ENCODE results near the gene MRPL10.

MRPL10 gene

DNA sequence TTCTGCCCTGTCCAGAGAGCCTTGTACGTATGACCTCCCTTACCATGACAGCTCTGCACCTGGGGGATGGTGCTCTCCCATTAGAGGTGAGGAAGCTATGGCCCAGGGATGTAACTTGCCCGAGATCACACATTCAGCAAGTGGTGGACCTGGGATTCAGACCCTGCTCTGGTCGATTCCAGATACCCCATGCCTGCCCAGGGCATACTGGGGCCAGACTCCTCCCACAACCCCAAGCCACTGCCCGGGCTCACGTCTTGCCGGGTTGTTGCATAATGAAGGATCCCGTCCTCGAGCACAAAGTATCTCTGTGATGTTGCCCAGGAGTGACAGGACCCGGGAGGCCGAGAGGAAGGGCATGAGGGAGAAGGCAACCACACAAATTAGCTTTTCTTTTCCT lies 11.9 kb downstream of the MRPL10 start:
- TF ChIP-seq, protein P1, sequence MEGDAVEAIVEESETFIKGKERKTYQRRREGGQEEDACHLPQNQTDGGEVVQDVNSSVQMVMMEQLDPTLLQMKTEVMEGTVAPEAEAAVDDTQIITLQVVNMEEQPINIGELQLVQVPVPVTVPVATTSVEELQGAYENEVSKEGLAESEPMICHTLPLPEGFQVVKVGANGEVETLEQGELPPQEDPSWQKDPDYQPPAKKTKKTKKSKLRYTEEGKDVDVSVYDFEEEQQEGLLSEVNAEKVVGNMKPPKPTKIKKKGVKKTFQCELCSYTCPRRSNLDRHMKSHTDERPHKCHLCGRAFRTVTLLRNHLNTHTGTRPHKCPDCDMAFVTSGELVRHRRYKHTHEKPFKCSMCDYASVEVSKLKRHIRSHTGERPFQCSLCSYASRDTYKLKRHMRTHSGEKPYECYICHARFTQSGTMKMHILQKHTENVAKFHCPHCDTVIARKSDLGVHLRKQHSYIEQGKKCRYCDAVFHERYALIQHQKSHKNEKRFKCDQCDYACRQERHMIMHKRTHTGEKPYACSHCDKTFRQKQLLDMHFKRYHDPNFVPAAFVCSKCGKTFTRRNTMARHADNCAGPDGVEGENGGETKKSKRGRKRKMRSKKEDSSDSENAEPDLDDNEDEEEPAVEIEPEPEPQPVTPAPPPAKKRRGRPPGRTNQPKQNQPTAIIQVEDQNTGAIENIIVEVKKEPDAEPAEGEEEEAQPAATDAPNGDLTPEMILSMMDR (IDR thresholded peaks at IDR 0.05; ENCODE audit: low read depth, low read length, missing control alignments) = no peak
- no peak overlapping the region for H3K4me3 ChIP-seq (ENCODE audit: low read depth, low read length)
- DNase-seq (ENCODE audit: low read depth) = no peak

DNA sequence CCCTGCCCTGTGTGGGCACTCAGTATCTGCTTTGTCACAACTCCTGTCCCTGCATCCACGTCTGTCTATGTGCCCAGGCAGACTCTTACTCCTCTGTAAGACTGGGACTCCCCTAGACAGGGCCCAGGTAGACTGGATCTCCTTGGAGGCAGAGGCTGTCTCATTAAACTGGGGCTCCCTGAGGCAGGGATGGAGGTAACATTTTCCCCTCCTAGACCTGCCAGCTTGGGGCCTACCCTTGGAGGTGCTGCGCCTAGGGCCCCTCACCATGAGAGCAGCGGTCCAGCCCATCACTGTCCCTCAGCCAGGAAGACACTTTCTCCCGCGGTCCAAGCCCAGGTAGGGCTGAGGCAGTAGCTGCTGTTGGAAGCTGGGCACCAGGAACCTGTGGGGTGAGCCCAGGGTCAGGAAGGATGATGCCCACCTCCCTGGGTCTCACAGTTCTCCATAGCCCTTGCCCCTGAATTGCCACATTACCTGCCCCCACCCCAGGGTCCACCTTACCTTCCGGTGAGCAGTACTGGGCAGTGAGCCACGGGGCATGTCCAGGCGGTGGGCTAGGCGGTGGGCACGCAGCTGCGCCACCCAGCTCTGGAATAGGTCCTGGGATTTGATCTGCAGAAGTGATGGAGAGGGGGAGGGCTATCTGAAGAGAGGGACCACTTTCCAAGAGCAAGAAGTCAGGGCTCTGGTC lies 13.2 kb downstream of the MRPL10 start:
- no peak overlapping the region for H3K4me3 ChIP-seq (ENCODE audit: low read depth, low read length)
- TF ChIP-seq, protein P1 (IDR thresholded peaks at IDR 0.05; ENCODE audit: low read depth, low read length, missing control alignments) = no peak
- DNase-seq (ENCODE audit: low read depth) = no peak

DNA sequence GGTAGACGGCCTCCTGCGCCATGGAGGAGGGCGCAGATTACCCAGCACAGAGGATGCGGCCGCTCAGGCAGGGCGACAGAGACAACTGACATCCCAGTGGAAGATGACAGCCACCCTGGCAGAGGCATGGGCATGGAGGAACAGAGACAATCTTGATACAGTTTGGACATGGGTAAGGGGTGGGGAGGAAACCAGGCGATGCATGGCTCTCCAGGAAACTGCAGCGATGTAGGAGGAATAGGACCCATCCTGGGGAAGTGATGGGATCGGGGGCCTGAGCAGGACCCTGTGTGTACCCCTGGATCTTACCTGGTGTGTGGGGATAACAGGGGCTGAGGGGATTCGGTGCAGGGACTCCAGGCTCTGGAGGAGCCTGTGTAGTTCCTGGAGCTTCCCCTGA lies 14.4 kb downstream of the MRPL10 start:
- TF ChIP-seq, protein P1 (IDR thresholded peaks at IDR 0.05; ENCODE audit: low read depth, low read length, missing control alignments) = no peak
- no peak for DNase-seq (ENCODE audit: low read depth)
- no peak overlapping the region for H3K4me3 ChIP-seq (ENCODE audit: low read depth, low read length)

DNA sequence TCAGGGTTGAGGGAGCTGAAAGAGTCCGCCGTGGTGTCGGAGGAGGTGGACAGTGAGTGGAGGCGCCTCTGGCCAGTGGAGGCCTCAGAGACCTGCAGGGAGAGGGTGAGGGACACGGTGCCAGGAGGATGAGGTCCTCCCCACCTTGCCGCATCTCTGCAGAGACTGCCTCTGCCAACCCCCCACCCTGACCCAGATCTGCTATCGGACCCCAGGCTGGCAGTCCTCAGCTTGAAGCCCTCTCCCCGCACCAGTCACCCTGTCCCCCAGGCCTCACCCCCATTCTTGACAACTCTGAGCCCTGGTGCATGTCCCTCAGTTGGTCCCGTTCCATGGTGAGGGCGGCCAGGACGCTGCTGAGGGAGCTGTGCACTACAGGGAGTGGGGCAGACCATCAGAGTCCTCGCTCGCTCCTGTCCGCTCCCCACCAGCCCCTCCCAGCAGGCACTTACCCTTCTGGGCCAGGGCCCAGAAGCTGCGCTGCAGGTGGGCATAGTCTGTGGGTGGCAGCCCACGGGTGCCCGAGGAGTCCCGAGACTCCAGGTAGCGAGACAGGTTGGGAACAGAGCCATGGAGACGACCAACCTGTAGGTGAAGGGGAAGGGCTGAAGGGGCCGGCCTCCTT lies 15.1 kb downstream of the MRPL10 start:
- no peak overlapping the region for H3K4me3 ChIP-seq (ENCODE audit: low read depth, low read length)
- TF ChIP-seq, protein P1 (IDR thresholded peaks at IDR 0.05; ENCODE audit: low read depth, low read length, missing control alignments) = no peak
- DNase-seq (ENCODE audit: low read depth) = no peak

DNA sequence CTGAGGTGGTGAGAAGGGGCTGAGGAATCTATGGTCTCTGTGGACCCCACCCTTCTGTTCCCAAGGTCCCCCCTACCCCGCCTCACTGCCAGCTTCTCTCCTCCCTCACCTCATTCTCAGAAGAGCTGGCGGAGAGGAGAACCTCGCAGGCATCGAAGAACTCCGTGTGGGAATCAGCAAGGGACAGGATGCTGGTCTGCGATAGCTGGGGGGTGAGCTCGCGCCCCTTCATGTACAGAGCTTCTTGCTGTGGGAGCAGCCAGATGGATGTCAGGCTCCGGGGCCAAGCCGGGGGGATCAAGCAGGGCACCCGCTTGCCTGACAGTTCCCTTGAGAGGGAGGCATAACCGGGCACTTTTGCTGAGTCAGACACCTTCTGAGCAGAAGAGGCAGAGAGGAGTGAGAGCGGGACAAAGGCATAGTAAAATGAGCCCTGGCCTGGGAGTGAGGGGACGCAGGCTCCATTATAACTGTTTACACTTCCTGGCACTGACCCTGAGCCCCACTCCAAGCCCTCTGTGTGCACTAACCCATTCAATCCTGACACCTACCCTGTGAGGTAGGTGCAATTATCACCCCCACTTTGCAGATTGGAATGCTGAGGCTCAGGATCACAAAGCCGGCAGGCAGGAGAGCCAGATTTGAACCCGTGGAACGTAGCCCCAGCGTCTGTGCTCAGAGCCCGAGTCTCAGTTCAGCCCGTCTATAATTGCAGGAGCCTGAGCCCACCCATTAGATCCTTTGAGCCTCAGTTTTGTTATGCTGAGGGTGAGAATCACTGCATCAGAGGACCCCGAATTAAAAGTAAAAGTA lies 16.0 kb downstream of the MRPL10 start:
- no peak for DNase-seq (ENCODE audit: low read depth)
- H3K4me3 ChIP-seq (ENCODE audit: low read depth, low read length) = no peak overlapping the region
- TF ChIP-seq, protein P1 (IDR thresholded peaks at IDR 0.05; ENCODE audit: low read depth, low read length, missing control alignments) = no peak

DNA sequence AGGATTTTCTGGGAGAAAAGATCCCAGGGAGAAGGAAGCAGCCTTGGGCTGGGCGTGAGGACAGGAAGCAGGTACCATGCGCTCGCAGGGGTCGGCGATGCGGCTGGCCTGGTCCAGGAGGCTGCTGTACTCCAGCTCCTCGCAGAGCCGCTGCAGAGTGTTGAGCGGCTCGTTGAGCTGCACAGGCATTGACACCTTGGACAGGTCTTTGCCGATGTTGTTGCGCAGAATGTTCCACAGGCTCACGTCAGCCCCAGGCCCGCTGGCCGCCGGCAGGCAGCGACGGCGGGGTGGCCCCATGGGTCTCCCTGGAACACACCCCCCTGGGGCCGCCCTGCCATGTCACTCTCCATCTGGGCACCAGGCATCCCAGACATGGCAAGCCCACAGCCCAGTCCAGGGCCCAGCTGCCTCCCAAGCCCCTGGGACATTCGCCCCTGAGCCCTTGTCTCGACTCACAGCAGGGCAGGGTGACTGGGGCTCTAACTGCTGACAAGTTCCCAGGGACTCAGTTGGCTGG lies 17.8 kb downstream of the MRPL10 start:
- TF ChIP-seq, protein P1 (IDR thresholded peaks at IDR 0.05; ENCODE audit: low read depth, low read length, missing control alignments) = no peak
- no peak for DNase-seq (ENCODE audit: low read depth)

More for the DNA sequence above, 17.8 kb downstream of the MRPL10 start:
- H3K4me3 ChIP-seq (ENCODE audit: low read depth, low read length) = no peak overlapping the region

Data from GM12864 (cell line).